HepG2 (cell line): ENCODE measurements around the gene ZNF239. TPM values are rescaled to one million over a fixed set of nuclear protein-coding genes. Genes with fewer than 3 reads are reported as not detected.

Experiments used
- ATAC-seq: fragments of 200-7000 bp; cut with Tn5 transposase; 3 replicates; pipeline ENCODE4 v1.9.1; 2020; ENCODE audit warnings: mild to moderate bottlenecking, moderate library complexity
- BruUV-seq: library from RNA; stranded (reverse); fragments of 400-500 nt; replicated peaks from 2 replicates; lab custom pipeline; 2021; lab: Mats Ljungman, UMichigan
- CTCF ChIA-PET: fragments of 300-600 bp; formaldehyde crosslinking; extraction: SDS; loops from one replicate; lab custom pipeline; 2021; ENCODE audit warnings: low total read pairs, inconsistent platforms, low intra/inter-chr PET ratio; lab: Yijun Ruan, JAX
- POLR2A ChIA-PET: fragments of 350-600 bp; sonication (Branson Sonifier 250); formaldehyde crosslinking; loops from one replicate; lab custom pipeline; 2020; ENCODE audit warnings: antibody characterized with exemption, inconsistent platforms; lab: Yijun Ruan, JAX
- DNase-seq: peaks from one replicate; pipeline ENCODE4 v3.0.0-alpha.2; 2015; ENCODE audit warnings: low spot score
- FAIRE-seq: peaks from 3 replicates; lab custom pipeline; 2011; peaks lifted over from hg19 to GRCh38; lab: Jason Lieb, UNC
- H2AFZ ChIP-seq: one replicate; pipeline ENCODE4 v1.6.1; 2011; ENCODE audit warnings: low read length, inconsistent platforms
- H3K27ac ChIP-seq: fragments of 300-600 bp; 3 replicates; pipeline ENCODE4 v1.8.0; 2011; ENCODE audit warnings: mixed run types, mild to moderate bottlenecking, mixed read lengths, low read length, inconsistent platforms; ENCODE audit not compliant: insufficient read depth; ENCODE audit errors: extremely low read length
- H3K27me3 ChIP-seq, 2 experiments: fragments of 200-600 bp in 1 of 2; 2 replicates in 1 of 2; 3 replicates in 1 of 2; pipeline versions ENCODE4 v1.6.0 to v1.8.0; 2011; ENCODE audit warnings: low read length in 2 of 2, mild to moderate bottlenecking in 2 of 2, moderate library complexity in 2 of 2, inconsistent platforms in 1 of 2; ENCODE audit not compliant: insufficient read depth in 2 of 2, control insufficient read depth in 1 of 2
- H3K36me3 ChIP-seq, 2 experiments: fragments of 200-600 bp in 1 of 2; replicated peaks in 1 of 2; 2 replicates in 1 of 2; 3 replicates in 1 of 2; pipeline versions ENCODE4 v1.5.1 to v1.8.0; 2011; ENCODE audit warnings: low read length in 2 of 2, inconsistent platforms in 1 of 2; ENCODE audit not compliant: insufficient read depth in 2 of 2, control insufficient read depth in 1 of 2
- H3K4me1 ChIP-seq: 2 replicates; pipeline ENCODE4 v1.5.1; 2012; ENCODE audit warnings: low read length, inconsistent platforms; ENCODE audit not compliant: insufficient read depth
- H3K4me2 ChIP-seq: 2 replicates; pipeline ENCODE4 v1.6.0; 2011; ENCODE audit warnings: low read depth, low read length, inconsistent platforms
- H3K4me3 ChIP-seq, 3 experiments: fragments of 200-600 bp in 1 of 3; sonication (generic), shearing (Covaris generic) in 1 of 3; replicated peaks in 1 of 3; 2 replicates each; pipeline ENCODE4 v1.5.1; 2011 to 2016; ENCODE audit warnings: low read length in 3 of 3, inconsistent platforms in 2 of 3, low read depth in 2 of 3, mild to moderate bottlenecking in 2 of 3, control low read depth in 1 of 3, mixed read lengths in 1 of 3; ENCODE audit not compliant: insufficient read depth in 1 of 3
- H3K79me2 ChIP-seq: one replicate; pipeline ENCODE4 v1.6.1; 2011; ENCODE audit warnings: low read length, inconsistent platforms; ENCODE audit not compliant: insufficient read depth
- H3K9ac ChIP-seq: 2 replicates; pipeline ENCODE4 v1.6.0; 2011; ENCODE audit warnings: mild to moderate bottlenecking, low read depth, low read length, inconsistent platforms; ENCODE audit not compliant: insufficient read depth
- H3K9me3 ChIP-seq: 2 replicates; pipeline ENCODE4 v1.5.1; 2012; ENCODE audit warnings: mild to moderate bottlenecking, low read length
- H4K20me1 ChIP-seq: 2 replicates; pipeline ENCODE4 v1.6.0; 2011; ENCODE audit warnings: inconsistent platforms, mild to moderate bottlenecking, low read length, moderate library complexity; ENCODE audit not compliant: insufficient read depth
- ARHGAP35 ChIP-seq: sonication (generic); formaldehyde crosslinking; IDR thresholded peaks from 2 replicates; pipeline ENCODE4 v1.9.0; 2022; ENCODE audit warnings: mild to moderate bottlenecking, inconsistent platforms, moderate library complexity, missing genetic modification reagents, borderline replicate concordance
- BHLHE40 ChIP-seq: IDR thresholded peaks from 2 replicates; pipeline ENCODE4 v1.6.1; 2011; ENCODE audit warnings: low read length, improper control_type of control experiment
- CENPX ChIP-seq: sonication (generic); formaldehyde crosslinking; IDR thresholded peaks from 2 replicates; pipeline ENCODE4 v1.9.0; 2021; ENCODE audit warnings: mild to moderate bottlenecking, missing genetic modification reagents, moderate library complexity
- HOXA7 ChIP-seq: sonication (generic); formaldehyde crosslinking; IDR thresholded peaks from 2 replicates; pipeline ENCODE4 v1.8.1; 2022; ENCODE audit warnings: mild to moderate bottlenecking, missing genetic modification reagents, moderate library complexity
- NFATC3 ChIP-seq: sonication (generic); formaldehyde crosslinking; IDR thresholded peaks from 2 replicates; pipeline ENCODE4 v1.5.1; 2020; ENCODE audit warnings: mild to moderate bottlenecking, missing genetic modification reagents
- NONO ChIP-seq, 2 experiments: fragments of 450-650 bp in 1 of 2; sonication (generic) in 1 of 2; formaldehyde crosslinking in 1 of 2; IDR thresholded peaks in 1 of 2; conservative IDR thresholded peaks in 1 of 2; 2 replicates each; pipeline versions ENCODE4 v1.6.1 to v1.8.0; 2017 to 2022; ENCODE audit warnings: mild to moderate bottlenecking in 1 of 2, missing genetic modification reagents in 1 of 2, moderate library complexity in 1 of 2
- SRF ChIP-seq: IDR thresholded peaks from 2 replicates; pipeline ENCODE4 v1.6.1; 2011; ENCODE audit warnings: mild to moderate bottlenecking, low read depth, low read length, moderate library complexity
- TEAD2 ChIP-seq: sonication (generic); formaldehyde crosslinking; IDR thresholded peaks from 2 replicates; pipeline ENCODE4 v1.9.0; 2021; ENCODE audit warnings: missing genetic modification reagents
- THAP9 ChIP-seq: sonication (generic); formaldehyde crosslinking; IDR thresholded peaks from 2 replicates; pipeline ENCODE4; 2020; ENCODE audit warnings: missing genetic modification reagents, mild to moderate bottlenecking, borderline replicate concordance
- ZMYM2 ChIP-seq: sonication (generic); formaldehyde crosslinking; IDR thresholded peaks from 2 replicates; pipeline ENCODE4 v1.8.0; 2022; ENCODE audit warnings: mild to moderate bottlenecking, missing genetic modification reagents
- ZNF260 ChIP-seq: sonication (generic); formaldehyde crosslinking; IDR thresholded peaks from 2 replicates; pipeline ENCODE4 v1.4.0; 2020; ENCODE audit warnings: missing genetic modification reagents, low read depth, mild to moderate bottlenecking, borderline replicate concordance
- ZNF44 ChIP-seq: sonication (generic); formaldehyde crosslinking; IDR thresholded peaks from 2 replicates; pipeline ENCODE4 v1.5.1; 2020; ENCODE audit warnings: mild to moderate bottlenecking, missing genetic modification reagents
- ZSCAN30 ChIP-seq: sonication (generic); formaldehyde crosslinking; IDR thresholded peaks from 2 replicates; pipeline ENCODE4 v1.5.0; 2020; ENCODE audit warnings: mild to moderate bottlenecking, missing genetic modification reagents
- ZXDC ChIP-seq: sonication (generic); formaldehyde crosslinking; IDR thresholded peaks from 2 replicates; pipeline ENCODE4 v1.5.0; 2020; ENCODE audit warnings: mild to moderate bottlenecking, missing genetic modification reagents
- WGBS: methylation state at CpG from one replicate; pipeline ENCODE4 v1.1.6; 2017; ENCODE audit warnings: low lambda C conversion rate; 5-methylcytosine and 5-hydroxymethylcytosine counted together
- in situ Hi-C: cut with HindIII; loops from 2 replicates; pipeline ENCODE4 v1.10.0; 2017; ENCODE audit warnings: low pct_unique_long_range_greater_than_20kb; ENCODE audit not compliant: extremely low pct_ligation_motif_present
- intact Hi-C: fragments of 100-400 bp; cut with micrococcal nuclease; formaldehyde crosslinking; loops from one replicate; pipeline ENCODE4 v1.10.0; 2022; ENCODE audit not compliant: unreplicated experiment
- polyA plus RNA-seq, 8 experiments: library from polyadenylated mRNA; depleted of rRNA in 3 of 8; stranded (reverse) in 7 of 8; unstranded in 1 of 8; fragments of >200 nt; fragmentation: Illumina TruSeq in 4 of 8; extraction: Trizol in 4 of 8; gene quantifications; 2 replicates each; pipeline versions ENCODE4 v1.2.1 to v1.2.3, GENCODE V29; 2011 to 2016; ENCODE audit warnings: low read depth in 4 of 8, missing spikeins in 1 of 8, mixed read lengths in 1 of 8; ENCODE audit not compliant: insufficient read depth in 1 of 8
- total RNA-seq, 5 experiments: library from RNA; depleted of rRNA; stranded (reverse); fragments of >200 nt; fragmentation: Illumina TruSeq; extraction: Trizol; gene quantifications; 2 replicates each; pipeline ENCODE4 v1.2.3, GENCODE V29; 2016; ENCODE audit warnings: low read depth in 1 of 5
- TF ChIP-seq, protein P1 (sequence below): sonication (generic); formaldehyde crosslinking; conservative IDR thresholded peaks from 2 replicates; pipeline ENCODE4 v1.4.0; 2020; ENCODE audit warnings: mild to moderate bottlenecking, missing genetic modification reagents, moderate library complexity

The ZNF239 gene
- total and polyA plus RNA-seq, 2 of the 13 experiments (the other 11 are each of a cell fraction or from before 2014, with no cell fraction given) = 0.05 TPM; not detected in 1

DNA sequence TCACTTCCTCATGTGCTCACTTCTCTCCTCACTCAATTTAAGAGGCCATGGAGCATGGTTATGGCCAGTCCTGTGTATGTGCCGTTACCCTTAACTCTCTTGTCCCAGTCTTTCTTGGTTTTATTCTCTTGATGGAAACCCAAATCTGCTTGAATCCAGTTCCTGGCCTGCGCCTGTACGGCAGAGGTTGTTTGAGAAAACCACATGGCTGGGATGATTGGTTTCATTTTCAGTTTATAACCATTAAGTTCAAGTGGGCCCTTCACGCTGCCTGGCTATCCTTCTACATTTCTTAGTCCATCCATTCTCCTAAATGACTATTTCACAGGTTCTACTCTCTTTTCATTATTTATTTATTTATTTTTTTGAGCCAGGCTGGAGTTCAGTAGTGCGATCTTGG lies 1.6 kb upstream of the ZNF239 start (continued):
- TF ChIP-seq, protein P1, sequence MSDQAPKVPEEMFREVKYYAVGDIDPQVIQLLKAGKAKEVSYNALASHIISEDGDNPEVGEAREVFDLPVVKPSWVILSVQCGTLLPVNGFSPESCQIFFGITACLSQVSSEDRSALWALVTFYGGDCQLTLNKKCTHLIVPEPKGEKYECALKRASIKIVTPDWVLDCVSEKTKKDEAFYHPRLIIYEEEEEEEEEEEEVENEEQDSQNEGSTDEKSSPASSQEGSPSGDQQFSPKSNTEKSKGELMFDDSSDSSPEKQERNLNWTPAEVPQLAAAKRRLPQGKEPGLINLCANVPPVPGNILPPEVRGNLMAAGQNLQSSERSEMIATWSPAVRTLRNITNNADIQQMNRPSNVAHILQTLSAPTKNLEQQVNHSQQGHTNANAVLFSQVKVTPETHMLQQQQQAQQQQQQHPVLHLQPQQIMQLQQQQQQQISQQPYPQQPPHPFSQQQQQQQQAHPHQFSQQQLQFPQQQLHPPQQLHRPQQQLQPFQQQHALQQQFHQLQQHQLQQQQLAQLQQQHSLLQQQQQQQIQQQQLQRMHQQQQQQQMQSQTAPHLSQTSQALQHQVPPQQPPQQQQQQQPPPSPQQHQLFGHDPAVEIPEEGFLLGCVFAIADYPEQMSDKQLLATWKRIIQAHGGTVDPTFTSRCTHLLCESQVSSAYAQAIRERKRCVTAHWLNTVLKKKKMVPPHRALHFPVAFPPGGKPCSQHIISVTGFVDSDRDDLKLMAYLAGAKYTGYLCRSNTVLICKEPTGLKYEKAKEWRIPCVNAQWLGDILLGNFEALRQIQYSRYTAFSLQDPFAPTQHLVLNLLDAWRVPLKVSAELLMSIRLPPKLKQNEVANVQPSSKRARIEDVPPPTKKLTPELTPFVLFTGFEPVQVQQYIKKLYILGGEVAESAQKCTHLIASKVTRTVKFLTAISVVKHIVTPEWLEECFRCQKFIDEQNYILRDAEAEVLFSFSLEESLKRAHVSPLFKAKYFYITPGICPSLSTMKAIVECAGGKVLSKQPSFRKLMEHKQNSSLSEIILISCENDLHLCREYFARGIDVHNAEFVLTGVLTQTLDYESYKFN = no peak
- no peak for TF ChIP-seq ZNF44 (CRISPR knock-in tag)

DNA sequence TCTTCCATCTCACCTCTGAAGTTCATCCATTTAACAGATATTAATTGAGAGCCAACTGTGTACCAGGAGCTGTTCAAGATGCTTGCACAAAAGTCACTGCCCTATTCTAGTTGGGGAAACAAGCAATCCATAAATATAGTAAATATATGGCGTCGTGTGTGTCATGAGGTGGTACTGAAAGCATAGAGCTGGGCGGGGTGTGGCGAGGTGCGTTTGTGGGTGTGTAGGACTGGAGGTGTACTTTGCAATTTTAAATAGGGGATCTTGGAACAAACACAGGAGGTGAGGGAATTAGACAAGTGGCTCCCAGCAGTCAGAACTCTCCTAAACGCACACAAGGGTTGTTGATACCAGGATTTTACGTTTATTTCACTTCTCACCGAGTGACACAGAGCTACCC lies 490 bp upstream of the ZNF239 start:
- intact Hi-C loops = no loop called here
- TF ChIP-seq ZMYM2 (CRISPR knock-in tag) (no peak), ARHGAP35 (no peak), TEAD2 (CRISPR knock-in tag) (no peak), BHLHE40 (no peak), NONO (IDR thresholded peaks at IDR 0.05) (no peak), NONO (CRISPR knock-in tag; conservative IDR thresholded peaks at IDR 0.05) (no peak), HOXA7 (CRISPR knock-in tag) (no peak), THAP9 (CRISPR knock-in tag) (no peak), ZXDC (CRISPR knock-in tag) (no peak), NFATC3 (CRISPR knock-in tag) (no peak), ZSCAN30 (CRISPR knock-in tag) (no peak), CENPX (no peak), SRF (no peak), ZNF260 (CRISPR knock-in tag) (no peak)

More for the DNA sequence above, 490 bp upstream of the ZNF239 start:
- H3K27ac ChIP-seq = no peak overlapping the region
- in situ Hi-C loops = no loop called here
- no TSS peak for BruUV-seq
- H3K79me2 ChIP-seq = no peaks in the 10 kb centered on the region
- ChIA-PET POLR2A (no interaction called here), CTCF (no interaction called here)
- no peaks in the 10 kb centered on the region for H3K36me3 ChIP-seq
- WGBS = 43% methylated on average over 8 of the region's 8 CpGs
- H3K27me3 ChIP-seq = no peaks in the 10 kb centered on the region
- no peak for ATAC-seq
- H4K20me1 ChIP-seq = no peaks in the 10 kb centered on the region
- H3K4me1 ChIP-seq = no peaks in the 10 kb centered on the region
- no peak overlapping the region for H3K4me2 ChIP-seq
- no peak for FAIRE-seq
- no peak overlapping the region for H3K9ac ChIP-seq
- H3K4me3 ChIP-seq = no peak overlapping the region
- H2AFZ ChIP-seq = no peak overlapping the region
- H3K9me3 ChIP-seq = no peaks in the 10 kb centered on the region
- no peak for DNase-seq
